Upper lobe of left lung (tissue), 6 donors: ENCODE data around the gene PPP5C. TPM values are rescaled to one million over a fixed set of nuclear protein-coding genes. Genes with fewer than 3 reads are reported as not detected.

ENCODE experiments used
- ATAC-seq, 2 donors: fragments of 200-7000 bp; cut with Tn5 transposase; one replicate each; pipeline ENCODE4 v1.9.1; 2022; ENCODE audit warnings: mild to moderate bottlenecking in 2 of 2, moderate library complexity in 2 of 2; ENCODE audit not compliant: low FRiP score in 2 of 2
- DNase-seq, 2 donors: peaks; one replicate each; pipeline ENCODE4 v3.0.0-alpha.2; 2019 to 2020
- H3K27ac ChIP-seq, 4 donors: fragments of 200-600 bp; sonication (generic); one replicate each; pipeline ENCODE4 v1.5.1; 2016 to 2019
- H3K27me3 ChIP-seq, 4 donors: fragments of 200-600 bp; sonication (generic); one replicate each; pipeline ENCODE4 v1.5.1; 2017 to 2019
- H3K36me3 ChIP-seq, 4 donors: fragments of 200-600 bp; sonication (generic); one replicate each; pipeline ENCODE4 v1.5.1; 2016 to 2019
- H3K4me1 ChIP-seq, 4 donors: fragments of 200-600 bp; sonication (generic); one replicate each; pipeline ENCODE4 v1.5.1; 2018 to 2019
- H3K4me3 ChIP-seq, 4 donors: fragments of 200-600 bp; sonication (generic); one replicate each; pipeline ENCODE4 v1.5.1; 2017 to 2019; ENCODE audit warnings: mild to moderate bottlenecking in 2 of 4, moderate library complexity in 1 of 4
- H3K9me3 ChIP-seq, 4 donors: fragments of 200-600 bp; sonication (generic); one replicate each; pipeline ENCODE4 v1.5.1; 2018 to 2019
- EP300 ChIP-seq, 4 donors: sonication (generic); formaldehyde crosslinking; IDR thresholded peaks; one replicate each; pipeline ENCODE4 v1.5.1; 2017; ENCODE audit warnings: antibody characterized with exemption in 4 of 4, control low read depth in 2 of 4
- POLR2A ChIP-seq, 4 donors: fragments of 450-650 bp; IDR thresholded peaks; one replicate each; pipeline ENCODE4 v1.5.1; 2016 to 2017; ENCODE audit warnings: antibody characterized with exemption in 4 of 4, mild to moderate bottlenecking in 2 of 4
- POLR2AphosphoS5 ChIP-seq, 2 donors: sonication (generic); formaldehyde crosslinking; IDR thresholded peaks; one replicate each; pipeline ENCODE4 v1.5.1; 2017; ENCODE audit warnings: antibody characterized with exemption in 2 of 2
- WGBS, 2 donors: methylation state at CpG; one replicate each; pipeline ENCODE4 v1.1.5; 2017 to 2018; 5-methylcytosine and 5-hydroxymethylcytosine counted together
- total RNA-seq, 6 donors: library from RNA; depleted of rRNA in 4 of 6; stranded (reverse); fragments of >200 nt in 4 of 6; gene quantifications; one replicate each; pipeline versions ENCODE4 v1.1.0 to v1.2.1, GENCODE V29; 2016 to 2021
- TF ChIP-seq, protein P1 (sequence below), 6 experiments: fragments of 450-650 bp in 4 of 6; fragments of 200-600 bp in 2 of 6; sonication (generic) in 2 of 6; IDR thresholded peaks; one replicate each; pipeline ENCODE4 v1.5.1; 2016 to 2019; ENCODE audit warnings: antibody characterized with exemption in 6 of 6
- donor health status: DM: no; HTN: no; CAD: no; lungs with moderate emphysema.
- donor health status: DM: no; HTN: yes; CAD: no; lungs with severe emphysema.

The PPP5C gene
- total RNA-seq, 6 donors from 2014 or later: 54.7 to 120 (median 66.0) TPM

DNA sequence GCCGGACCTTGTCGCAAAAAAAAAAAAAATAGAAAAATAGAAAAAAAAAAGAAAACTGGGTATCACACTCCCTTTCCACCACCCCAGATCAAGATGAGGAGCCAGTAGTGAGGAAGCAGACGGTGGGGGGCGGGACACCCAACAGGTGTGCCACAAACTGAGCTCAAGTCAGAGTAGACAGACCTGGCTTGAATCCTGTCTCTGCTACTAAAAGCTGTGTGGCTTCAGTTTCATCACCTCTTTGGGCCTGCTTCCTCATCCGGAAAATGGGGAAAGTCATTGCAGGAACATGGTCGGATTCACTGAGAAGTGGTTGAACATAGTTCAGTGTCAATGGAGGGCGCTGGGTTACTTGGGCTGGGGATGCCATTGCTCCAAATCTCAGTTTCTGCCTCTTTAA is 47.2 kb upstream of the PPP5C start:
- DNase-seq: peak in 1 of 2 donors; percentile 24
- TF ChIP-seq POLR2AphosphoS5 (IDR thresholded peaks at IDR 0.05) (no peak), POLR2A (IDR thresholded peaks at IDR 0.05) (no peak), EP300 (IDR thresholded peaks at IDR 0.05) (no peak)
- TF ChIP-seq, protein P1, sequence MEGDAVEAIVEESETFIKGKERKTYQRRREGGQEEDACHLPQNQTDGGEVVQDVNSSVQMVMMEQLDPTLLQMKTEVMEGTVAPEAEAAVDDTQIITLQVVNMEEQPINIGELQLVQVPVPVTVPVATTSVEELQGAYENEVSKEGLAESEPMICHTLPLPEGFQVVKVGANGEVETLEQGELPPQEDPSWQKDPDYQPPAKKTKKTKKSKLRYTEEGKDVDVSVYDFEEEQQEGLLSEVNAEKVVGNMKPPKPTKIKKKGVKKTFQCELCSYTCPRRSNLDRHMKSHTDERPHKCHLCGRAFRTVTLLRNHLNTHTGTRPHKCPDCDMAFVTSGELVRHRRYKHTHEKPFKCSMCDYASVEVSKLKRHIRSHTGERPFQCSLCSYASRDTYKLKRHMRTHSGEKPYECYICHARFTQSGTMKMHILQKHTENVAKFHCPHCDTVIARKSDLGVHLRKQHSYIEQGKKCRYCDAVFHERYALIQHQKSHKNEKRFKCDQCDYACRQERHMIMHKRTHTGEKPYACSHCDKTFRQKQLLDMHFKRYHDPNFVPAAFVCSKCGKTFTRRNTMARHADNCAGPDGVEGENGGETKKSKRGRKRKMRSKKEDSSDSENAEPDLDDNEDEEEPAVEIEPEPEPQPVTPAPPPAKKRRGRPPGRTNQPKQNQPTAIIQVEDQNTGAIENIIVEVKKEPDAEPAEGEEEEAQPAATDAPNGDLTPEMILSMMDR (IDR thresholded peaks at IDR 0.05): no peak
- H3K4me1 ChIP-seq: peaks cover 72 to 90% (median 80%) of the 10 kb centered on the region in 4 donors
- H3K36me3 ChIP-seq: peaks cover 0 to 22% (median 0%) of the 10 kb centered on the region in 4 donors
- peak overlapping the region; percentile 92 to 99 (median 94) for H3K27ac ChIP-seq
- H3K9me3 ChIP-seq: no peaks in the 10 kb centered on the region
- peak overlapping the region; percentile 0 to 61 (median 57) for H3K4me3 ChIP-seq
- WGBS, 2 donors: 42 to 47% methylated on average over 7 of the region's 7 CpGs
- no peaks in the 10 kb centered on the region for H3K27me3 ChIP-seq
- ATAC-seq: no peak

DNA sequence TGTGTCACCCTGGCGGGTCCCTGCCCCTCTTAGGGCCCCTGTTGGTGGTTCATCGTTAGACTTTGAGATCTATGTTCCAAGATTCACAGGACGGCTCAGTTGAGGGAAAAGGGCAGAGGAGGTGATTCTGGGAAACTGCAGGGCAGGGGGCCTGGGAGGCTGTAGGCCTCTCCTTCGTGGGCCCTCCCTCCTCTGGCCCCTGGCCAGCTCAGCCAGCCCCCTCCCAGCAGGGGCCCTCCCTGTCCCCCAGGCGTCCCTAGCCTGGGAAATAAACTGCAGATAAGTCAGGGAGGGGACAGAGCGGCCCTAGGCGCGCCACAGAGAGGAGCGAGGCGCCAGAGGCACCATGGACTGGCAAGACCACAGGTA is 43.6 kb upstream of the PPP5C start:
- peaks cover 7 to 57% (median 17%) of the 10 kb centered on the region in 4 donors for H3K36me3 ChIP-seq
- H3K9me3 ChIP-seq: no peaks in the 10 kb centered on the region
- no peak for TF ChIP-seq POLR2A (IDR thresholded peaks at IDR 0.05)
- no peak for TF ChIP-seq EP300 (IDR thresholded peaks at IDR 0.05)
- TF ChIP-seq, protein P1 (IDR thresholded peaks at IDR 0.05): no peak
- TF ChIP-seq POLR2AphosphoS5 (IDR thresholded peaks at IDR 0.05): no peak
- peak overlapping the region in 1 of 4 donors; percentile 10 for H3K4me3 ChIP-seq
- whole genome bisulfite sequencing, 2 donors: 67 to 69% methylated on average over 9 to 10 of the region's 10 CpGs
- peaks cover 55 to 72% (median 60%) of the 10 kb centered on the region in 4 donors for H3K4me1 ChIP-seq
- ATAC-seq: no peak
- H3K27me3 ChIP-seq: no peaks in the 10 kb centered on the region
- H3K27ac ChIP-seq: peak overlapping the region; percentile 78 to 99 (median 94)
- no peak for DNase-seq

DNA sequence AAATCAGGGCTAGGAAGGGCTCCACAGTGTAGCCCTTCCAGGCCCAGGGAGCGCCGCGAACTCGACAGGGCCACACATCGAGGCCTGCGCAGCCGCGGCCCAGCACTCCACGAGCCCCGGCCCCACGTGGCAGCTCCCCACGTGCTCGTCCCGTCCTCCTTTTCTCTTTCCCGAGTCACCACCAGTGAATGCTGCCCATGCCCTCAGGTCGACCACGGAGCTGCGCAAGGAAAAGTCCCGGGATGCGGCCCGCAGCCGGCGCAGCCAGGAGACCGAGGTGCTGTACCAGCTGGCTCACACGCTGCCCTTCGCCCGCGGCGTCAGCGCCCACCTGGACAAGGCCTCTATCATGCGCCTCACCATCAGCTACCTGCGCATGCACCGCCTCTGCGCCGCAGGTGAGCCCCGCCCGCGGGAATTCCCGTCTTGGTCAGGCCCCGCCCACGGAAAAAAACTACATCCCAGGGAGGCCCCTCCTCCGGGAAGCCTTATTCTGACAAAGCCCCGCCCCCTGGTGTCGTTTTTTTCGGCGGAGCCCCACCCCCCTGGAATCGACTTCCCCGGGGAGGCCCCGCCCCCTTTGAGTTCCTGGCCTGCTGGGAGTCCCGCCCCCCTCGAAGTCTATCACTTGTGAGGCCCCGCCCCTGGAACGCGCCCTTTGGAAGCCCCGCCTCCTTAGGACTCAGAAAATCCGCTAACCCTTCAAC is 43.0 kb upstream of the PPP5C start:
- H3K4me1 ChIP-seq: peaks cover 52 to 67% (median 56%) of the 10 kb centered on the region in 4 donors
- peak; percentile 91 to 92 for DNase-seq
- peak; percentile 25 to 55 for ATAC-seq
- peaks cover 7 to 62% (median 22%) of the 10 kb centered on the region in 4 donors for H3K36me3 ChIP-seq
- H3K4me3 ChIP-seq: peak overlapping the region in 1 of 4 donors; percentile 10
- peak overlapping the region; percentile 78 to 99 (median 94) for H3K27ac ChIP-seq
- H3K27me3 ChIP-seq: no peaks in the 10 kb centered on the region
- WGBS, 2 donors: 61 to 82% methylated on average over 34 to 42 of the region's 56 CpGs
- TF ChIP-seq POLR2A (IDR thresholded peaks at IDR 0.05) (peak in 2 of 4 donors; percentile 17 to 69), EP300 (IDR thresholded peaks at IDR 0.05) (no peak), POLR2AphosphoS5 (IDR thresholded peaks at IDR 0.05) (peak in 1 of 2 donors; percentile 41)
- TF ChIP-seq, protein P1 (IDR thresholded peaks at IDR 0.05): no peak
- no peaks in the 10 kb centered on the region for H3K9me3 ChIP-seq

DNA sequence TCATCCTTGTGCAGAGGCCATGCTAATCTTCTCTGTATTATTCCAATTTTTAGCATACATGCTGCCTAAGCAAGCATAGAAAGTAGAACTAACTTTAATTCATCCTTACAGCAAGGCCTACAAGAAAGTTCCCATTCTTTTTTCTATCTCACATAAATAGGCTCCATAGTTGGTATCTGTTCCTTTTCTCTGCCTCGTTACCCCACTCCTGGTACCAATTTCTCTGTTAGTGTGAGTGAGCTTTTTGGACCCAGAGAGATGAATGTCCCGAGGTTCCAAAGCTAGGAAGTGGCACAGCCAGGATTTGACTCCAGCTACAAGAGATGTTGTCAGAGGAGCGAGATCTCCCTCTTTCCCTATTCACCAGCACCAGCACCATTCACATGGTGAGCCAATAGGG is 40.4 kb upstream of the PPP5C start:
- WGBS, 2 donors: 91 to 95% methylated on average over 3 of the region's 3 CpGs
- Histone ChIP-seq H3K9me3 (no peaks in the 10 kb centered on the region), H3K36me3 (peaks cover 7 to 86% (median 35%) of the 10 kb centered on the region in 4 donors), H3K27me3 (no peaks in the 10 kb centered on the region), H3K4me3 (no peak overlapping the region), H3K27ac (peak overlapping the region in 2 of 4 donors; percentile 92 to 97), H3K4me1 (peaks cover 28 to 43% (median 33%) of the 10 kb centered on the region in 4 donors)
- DNase-seq: no peak
- no peak for ATAC-seq
- TF ChIP-seq POLR2AphosphoS5 (IDR thresholded peaks at IDR 0.05): no peak
- TF ChIP-seq, protein P1 (IDR thresholded peaks at IDR 0.05): no peak
